MG63 (cell line): ENCODE data around the gene RNF168. TPM values are rescaled to one million over a fixed set of nuclear protein-coding genes. Genes with fewer than 3 reads are reported as not detected.
A peak's percentile ranks its signal among the peaks of the same experiment; 100 is the strongest.
"Not testable (repeated sequence)": the region's sequence is repeated elsewhere in the genome, so short reads cannot be mapped to it uniquely, and the experiment has no call there.

Experiments
- DNase-seq: peaks from one replicate; pipeline ENCODE4 v3.0.0-alpha.2; 2020
- H3K27me3 ChIP-seq: fragments of 250-450 bp; sonication (Bioruptor Pico); 2 replicates; pipeline ENCODE4 v1.5.1; 2020; ENCODE audit warnings: mild to moderate bottlenecking, moderate library complexity
- H3K36me3 ChIP-seq: fragments of 250-450 bp; sonication (Bioruptor Pico); 2 replicates; pipeline ENCODE4 v1.5.1; 2020; ENCODE audit warnings: mild to moderate bottlenecking, moderate library complexity
- H3K4me3 ChIP-seq: fragments of 250-450 bp; sonication (Bioruptor Pico); 2 replicates; pipeline ENCODE4 v1.5.1; 2020; ENCODE audit warnings: mild to moderate bottlenecking, moderate library complexity
- H3K9me3 ChIP-seq: fragments of 250-450 bp; sonication (Bioruptor Pico); 2 replicates; pipeline ENCODE4 v1.5.1; 2020; ENCODE audit warnings: mild to moderate bottlenecking, moderate library complexity
- total RNA-seq: library from RNA; depleted of rRNA; stranded (reverse); fragments of >200 nt; shearing (Covaris generic); gene quantifications from 2 replicates; pipeline ENCODE4 v1.2.3, GENCODE V29; 2014; ENCODE audit warnings: low replicate concordance

The RNF168 gene
- total RNA-seq, 1 experiment from 2014 or later: 4.7 TPM

GRCh38 chr3:196499807-196500524 is 3.6 kb downstream of the RNF168 start:
- no peaks in the 10 kb centered on the region for H3K9me3 ChIP-seq
- peak overlapping the region; percentile 94 for H3K4me3 ChIP-seq
- DNase-seq: no peak
- no peaks in the 10 kb centered on the region for H3K27me3 ChIP-seq
- H3K36me3 ChIP-seq: peaks cover 52% of the 10 kb centered on the region

- H3K4me3 ChIP-seq: peak overlapping the region; percentile 16; the same call in 1 of the 2 replicates
- H3K36me3 ChIP-seq: peaks cover 61% of the 10 kb centered on the region
- peak; percentile 66 for DNase-seq
- H3K9me3 ChIP-seq: no peaks in the 10 kb centered on the region
- no peaks in the 10 kb centered on the region for H3K27me3 ChIP-seq
These were observed 4.5 kb downstream of the RNF168 start for GRCh38 chr3:196499061-196499460.

GRCh38 chr3:196498297-196498696 is 5.3 kb downstream of the RNF168 start:
- Histone ChIP-seq H3K4me3 (no peak overlapping the region), H3K27me3 (no peaks in the 10 kb centered on the region), H3K36me3 (peaks cover 61% of the 10 kb centered on the region), H3K9me3 (no peaks in the 10 kb centered on the region)
- DNase-seq: no peak

- no peak overlapping the region for H3K4me3 ChIP-seq
- H3K36me3 ChIP-seq: peaks cover 62% of the 10 kb centered on the region
- DNase-seq: no peak
- H3K27me3 ChIP-seq: no peaks in the 10 kb centered on the region
- H3K9me3 ChIP-seq: no peaks in the 10 kb centered on the region
These were observed 7.4 kb downstream of the RNF168 start for GRCh38 chr3:196496183-196496582.

- Histone ChIP-seq H3K36me3 (peaks cover 41% of the 10 kb centered on the region), H3K4me3 (no peak overlapping the region), H3K27me3 (no peaks in the 10 kb centered on the region), H3K9me3 (no peaks in the 10 kb centered on the region)
- no peak for DNase-seq
These were observed 10.3 kb downstream of the RNF168 start for GRCh38 chr3:196493292-196493691.

- H3K4me3 ChIP-seq: no peak overlapping the region
- DNase-seq: no peak
- no peaks in the 10 kb centered on the region for H3K9me3 ChIP-seq
- no peaks in the 10 kb centered on the region for H3K27me3 ChIP-seq
- H3K36me3 ChIP-seq: peaks cover 45% of the 10 kb centered on the region
These were observed 11.5 kb downstream of the RNF168 start for GRCh38 chr3:196492080-196492479.

- no peaks in the 10 kb centered on the region for H3K9me3 ChIP-seq
These were observed 13.8 kb downstream of the RNF168 start for GRCh38 chr3:196489747-196490146.

DNA sequence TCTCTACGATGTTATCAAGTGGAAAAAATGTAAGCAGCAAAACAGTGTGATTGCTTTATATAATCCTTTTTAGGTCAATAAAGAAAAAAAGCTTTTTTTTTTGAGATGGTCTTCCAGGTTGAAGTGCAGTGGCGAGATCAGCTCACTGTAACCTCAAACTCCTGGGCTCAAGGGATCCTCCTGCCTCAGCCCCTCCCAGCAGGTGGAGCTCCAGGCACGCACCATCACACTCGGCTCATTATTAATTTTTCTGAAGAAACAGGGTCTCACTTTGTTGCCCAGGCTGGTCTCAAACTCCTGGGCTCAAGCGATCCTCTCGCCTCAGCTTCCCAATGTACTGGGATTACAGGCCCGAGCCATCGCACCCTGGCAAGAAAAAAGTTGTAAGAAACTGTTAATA is 17.3 kb downstream of the RNF168 start:
- DNase-seq: no peak
- no peaks in the 10 kb centered on the region for H3K27me3 ChIP-seq
- H3K9me3 ChIP-seq: no peaks in the 10 kb centered on the region
- H3K4me3 ChIP-seq: no peak overlapping the region
- H3K36me3 ChIP-seq: peaks cover 59% of the 10 kb centered on the region

More at GRCh38 chr3:196489747-196490146, 13.8 kb downstream of the RNF168 start:
- no peaks in the 10 kb centered on the region for H3K27me3 ChIP-seq
- no peak for DNase-seq
- H3K4me3 ChIP-seq: no peak overlapping the region
- H3K36me3 ChIP-seq: peaks cover 48% of the 10 kb centered on the region

DNA sequence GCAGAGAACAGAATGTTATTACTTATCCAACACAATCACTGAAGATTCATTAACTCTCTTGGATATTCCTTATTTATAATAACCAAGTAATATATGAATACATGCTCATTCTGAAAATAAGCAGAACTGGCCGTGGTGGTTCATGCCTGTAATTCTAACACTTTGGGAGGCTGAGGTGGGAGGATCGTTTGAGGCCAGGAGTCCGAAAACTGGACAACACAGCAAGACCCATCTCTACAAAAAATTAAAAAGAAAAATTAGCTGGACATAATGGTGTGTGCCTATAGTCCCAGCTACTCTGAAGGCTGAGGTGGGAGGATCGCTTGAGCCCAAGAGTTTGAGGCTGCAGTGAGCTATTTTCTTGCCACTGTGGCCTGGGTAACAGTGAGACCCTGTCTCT is 25.9 kb downstream of the RNF168 start:
- no peaks in the 10 kb centered on the region for H3K9me3 ChIP-seq
- no peaks in the 10 kb centered on the region for H3K27me3 ChIP-seq
- no peak for DNase-seq
- H3K4me3 ChIP-seq: no peak overlapping the region
- H3K36me3 ChIP-seq: peaks cover 65% of the 10 kb centered on the region

GRCh38 chr3:196472286-196472685 is 31.3 kb downstream of the RNF168 start:
- Histone ChIP-seq H3K36me3 (peaks cover 56% of the 10 kb centered on the region), H3K4me3 (no peak overlapping the region), H3K9me3 (no peaks in the 10 kb centered on the region), H3K27me3 (no peaks in the 10 kb centered on the region)
- DNase-seq: no peak

- H3K36me3 ChIP-seq: peaks cover 51% of the 10 kb centered on the region
These were observed 32.0 kb downstream of the RNF168 start for GRCh38 chr3:196471551-196471950.

DNA sequence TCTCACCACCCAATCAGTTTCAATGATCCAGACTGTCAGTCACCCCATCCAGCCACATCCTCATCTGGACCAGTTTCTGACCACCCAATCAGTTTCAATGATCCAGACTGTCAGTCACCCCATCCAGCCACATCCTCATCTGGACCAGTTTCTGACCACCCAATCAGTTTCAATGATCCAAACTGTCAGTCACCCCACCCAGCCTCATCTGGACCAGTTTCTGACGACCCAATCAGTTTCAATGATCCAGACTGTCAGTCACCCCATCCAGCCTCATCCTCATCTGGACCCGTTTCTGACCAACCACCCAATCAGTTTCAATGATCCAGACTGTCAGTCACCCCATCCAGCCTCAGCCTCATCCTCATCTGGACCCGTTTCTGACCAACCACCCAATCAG is 33.4 kb downstream of the RNF168 start:
- H3K36me3 ChIP-seq: peaks cover 50% of the 10 kb centered on the region
- DNase-seq, H3K27me3 ChIP-seq, H3K9me3 ChIP-seq, H3K4me3 ChIP-seq: not testable (repeated sequence)

More at GRCh38 chr3:196471551-196471950, 32.0 kb downstream of the RNF168 start:
- no peak for DNase-seq
- no peak overlapping the region for H3K4me3 ChIP-seq
- H3K27me3 ChIP-seq: no peaks in the 10 kb centered on the region
- no peaks in the 10 kb centered on the region for H3K9me3 ChIP-seq

DNA sequence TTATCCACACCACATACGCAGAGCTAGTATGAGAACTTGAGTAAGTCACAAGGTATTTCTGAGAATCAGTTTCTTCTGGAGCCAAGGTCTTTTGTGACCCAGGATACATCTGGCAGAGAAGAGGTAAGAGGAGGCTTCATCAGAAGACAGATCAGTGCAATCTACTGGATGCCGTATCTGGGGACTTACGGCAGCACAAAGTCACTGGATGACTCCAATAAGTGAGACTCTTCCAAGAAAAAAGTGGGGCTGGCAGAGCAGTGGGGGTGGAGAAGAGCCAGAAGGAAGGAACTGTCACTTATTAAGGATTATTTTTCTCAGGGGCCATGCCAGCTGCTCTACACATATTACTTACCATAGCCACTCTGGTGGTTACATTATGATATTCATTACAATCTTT is 39.8 kb downstream of the RNF168 start:
- H3K27me3 ChIP-seq: no peaks in the 10 kb centered on the region
- peaks cover 18% of the 10 kb centered on the region for H3K36me3 ChIP-seq
- no peak overlapping the region for H3K4me3 ChIP-seq
- no peak for DNase-seq
- no peaks in the 10 kb centered on the region for H3K9me3 ChIP-seq

DNA sequence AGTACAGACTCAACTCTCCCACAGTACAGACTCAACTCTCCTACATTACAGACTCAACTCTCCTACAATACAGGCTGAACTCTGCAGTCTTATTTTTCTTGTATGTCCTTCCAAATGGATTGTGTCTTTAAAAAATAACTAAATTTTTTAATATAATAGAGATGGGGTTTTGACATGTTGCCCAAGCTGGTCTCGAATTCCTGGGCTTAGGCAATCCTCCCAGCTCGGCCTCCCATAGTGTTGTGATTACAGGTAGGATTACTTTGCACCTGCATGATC is 40.2 kb downstream of the RNF168 start:
- no peaks in the 10 kb centered on the region for H3K27me3 ChIP-seq
- no peaks in the 10 kb centered on the region for H3K9me3 ChIP-seq
- peaks cover 17% of the 10 kb centered on the region for H3K36me3 ChIP-seq
- H3K4me3 ChIP-seq: no peak overlapping the region
- no peak for DNase-seq

DNA sequence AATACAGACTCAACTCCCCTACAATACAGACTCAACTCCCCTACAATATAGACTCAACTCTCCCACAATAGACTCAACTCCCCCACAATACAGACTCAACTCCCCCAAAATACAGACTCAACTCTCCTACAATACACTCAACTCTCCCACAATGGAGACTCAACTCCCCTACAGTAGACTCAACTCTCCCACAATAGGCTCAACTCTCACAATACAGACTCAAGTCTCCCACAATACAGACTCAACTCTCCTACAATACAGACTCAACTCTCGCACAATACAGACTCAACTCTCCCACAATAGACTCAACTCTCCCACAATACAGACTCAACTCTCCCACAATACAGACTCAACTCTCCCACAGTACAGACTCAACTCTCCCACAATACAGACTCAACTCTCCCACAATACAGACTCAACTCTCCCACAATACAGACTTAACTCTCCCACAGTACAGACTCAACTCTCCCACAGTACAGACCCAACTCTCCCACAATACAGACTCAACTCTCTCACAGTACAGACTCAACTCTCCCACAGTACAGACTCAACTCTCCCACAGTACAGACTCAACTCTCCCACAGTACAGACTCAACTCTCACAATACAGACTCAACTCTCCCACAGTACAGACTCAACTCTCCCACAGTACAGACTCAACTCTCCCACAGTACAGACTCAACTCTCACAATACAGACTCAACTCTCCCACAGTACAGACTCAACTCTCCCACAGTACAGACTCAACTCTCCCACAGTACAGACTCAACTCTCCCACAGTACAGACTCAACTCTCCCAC is 40.7 kb downstream of the RNF168 start:
- DNase-seq, H3K27me3 ChIP-seq, H3K4me3 ChIP-seq, H3K9me3 ChIP-seq: not testable (repeated sequence)
- H3K36me3 ChIP-seq: peaks cover 14% of the 10 kb centered on the region

DNA sequence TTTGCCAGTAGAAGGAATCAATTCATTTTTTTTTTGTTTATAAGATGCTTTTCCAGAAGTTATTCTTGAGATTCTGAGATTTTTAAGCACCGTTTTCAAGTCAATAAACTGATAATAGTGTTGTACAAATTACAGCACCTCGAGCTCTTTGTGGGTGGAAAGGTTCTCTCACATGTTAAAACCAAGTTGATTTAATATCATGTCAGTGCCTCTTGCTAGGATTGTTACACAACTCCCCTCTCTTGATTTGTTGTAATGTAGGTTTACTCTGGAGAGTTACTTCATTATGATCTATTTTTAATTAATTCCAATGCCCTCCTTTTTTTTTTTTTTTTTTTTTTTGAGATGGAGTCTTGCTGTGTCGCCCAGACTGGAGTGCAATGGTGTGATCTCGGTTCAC is 45.5 kb downstream of the RNF168 start:
- H3K4me3 ChIP-seq: no peak overlapping the region
- DNase-seq: no peak

DNA sequence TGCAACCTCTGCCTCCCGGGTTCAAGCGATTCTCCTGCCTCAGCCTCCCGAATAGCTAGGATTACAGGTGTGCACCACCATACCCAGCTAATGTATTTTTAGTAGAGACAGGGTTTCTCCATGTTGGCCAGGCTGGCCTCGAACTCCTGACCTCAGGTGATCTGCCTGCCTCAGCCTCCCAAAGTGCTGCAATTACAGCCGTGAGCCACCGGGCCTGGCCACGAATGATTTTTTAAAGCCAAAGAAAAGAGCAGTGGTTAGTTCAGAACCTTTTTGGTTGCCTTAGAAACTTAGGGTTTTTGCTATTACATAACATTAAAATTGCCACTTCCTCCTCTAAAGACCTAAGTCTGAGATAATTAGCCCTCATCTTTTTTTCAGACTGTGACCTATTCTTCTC is 46.1 kb downstream of the RNF168 start:
- DNase-seq: not testable (repeated sequence)

More for the DNA sequence above, 45.5 kb downstream of the RNF168 start:
- Histone ChIP-seq H3K9me3 (no peaks in the 10 kb centered on the region), H3K36me3 (no peaks in the 10 kb centered on the region), H3K27me3 (no peaks in the 10 kb centered on the region)

DNA sequence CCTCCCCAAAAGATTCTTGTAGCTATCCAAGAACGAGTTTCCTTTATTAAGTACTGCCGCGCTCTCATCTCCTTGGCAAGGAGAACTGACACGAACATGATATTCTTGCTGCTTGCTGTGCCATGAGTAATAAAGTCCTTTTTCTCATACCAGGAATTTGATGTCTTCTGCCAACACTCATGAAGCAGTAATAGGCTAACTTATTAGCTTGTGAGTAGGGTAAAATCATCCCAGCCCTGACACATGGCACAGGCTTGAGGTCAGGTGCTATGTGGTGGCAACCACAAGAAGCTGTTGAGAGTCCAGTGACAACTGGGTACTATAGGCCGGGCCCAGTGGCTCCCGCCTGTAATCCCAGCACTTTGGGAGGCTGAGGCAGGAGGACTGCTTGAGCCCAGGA is 48.6 kb downstream of the RNF168 start:
- peak; percentile 79 for DNase-seq
- H3K4me3 ChIP-seq: no peak overlapping the region

More for the DNA sequence above, 46.1 kb downstream of the RNF168 start:
- H3K27me3 ChIP-seq, H3K36me3 ChIP-seq, H3K9me3 ChIP-seq, H3K4me3 ChIP-seq: not testable (repeated sequence)

More for the DNA sequence above, 48.6 kb downstream of the RNF168 start:
- H3K9me3 ChIP-seq: no peaks in the 10 kb centered on the region
- no peaks in the 10 kb centered on the region for H3K27me3 ChIP-seq
- H3K36me3 ChIP-seq: no peaks in the 10 kb centered on the region
